Measurements from ENCODE around the gene ZNF575. TPM values are rescaled to one million over a fixed set of nuclear protein-coding genes. Genes with fewer than 3 reads are reported as not detected.

ZNF575 gene
- total RNA-seq, 1 donor from 2014 or later = 0.07 TPM

- no peak for DNase-seq (ENCODE audit: low read depth, low spot score)
Measured at GRCh38 chr19:43570174-43570791, 37.3 kb downstream of the ZNF575 start.

DNA sequence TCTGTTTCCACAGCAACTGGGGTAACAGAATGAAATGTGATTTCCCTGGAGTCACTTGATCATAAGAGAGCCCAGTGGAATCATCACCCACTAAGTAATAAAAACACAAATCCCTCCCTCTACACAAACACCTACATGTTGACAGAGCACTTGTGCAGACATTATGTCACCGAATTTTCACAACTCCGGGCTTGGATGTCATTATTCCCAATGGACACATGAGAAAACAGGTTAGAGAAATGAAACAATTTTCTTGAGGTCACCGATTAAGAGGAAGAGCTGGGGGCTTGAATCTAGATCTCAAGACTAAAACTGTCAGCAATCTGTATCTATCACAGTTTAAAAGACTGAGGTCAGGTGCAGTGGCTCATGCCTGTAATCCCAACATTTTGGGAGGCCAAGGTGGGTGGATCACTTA lies 39.2 kb downstream of the ZNF575 start:
- DNase-seq (ENCODE audit: low read depth, low spot score) = no peak

- peak; percentile 71 for DNase-seq (ENCODE audit: low read depth, low spot score)
Measured at GRCh38 chr19:43574424-43575155, 41.6 kb downstream of the ZNF575 start.

DNA sequence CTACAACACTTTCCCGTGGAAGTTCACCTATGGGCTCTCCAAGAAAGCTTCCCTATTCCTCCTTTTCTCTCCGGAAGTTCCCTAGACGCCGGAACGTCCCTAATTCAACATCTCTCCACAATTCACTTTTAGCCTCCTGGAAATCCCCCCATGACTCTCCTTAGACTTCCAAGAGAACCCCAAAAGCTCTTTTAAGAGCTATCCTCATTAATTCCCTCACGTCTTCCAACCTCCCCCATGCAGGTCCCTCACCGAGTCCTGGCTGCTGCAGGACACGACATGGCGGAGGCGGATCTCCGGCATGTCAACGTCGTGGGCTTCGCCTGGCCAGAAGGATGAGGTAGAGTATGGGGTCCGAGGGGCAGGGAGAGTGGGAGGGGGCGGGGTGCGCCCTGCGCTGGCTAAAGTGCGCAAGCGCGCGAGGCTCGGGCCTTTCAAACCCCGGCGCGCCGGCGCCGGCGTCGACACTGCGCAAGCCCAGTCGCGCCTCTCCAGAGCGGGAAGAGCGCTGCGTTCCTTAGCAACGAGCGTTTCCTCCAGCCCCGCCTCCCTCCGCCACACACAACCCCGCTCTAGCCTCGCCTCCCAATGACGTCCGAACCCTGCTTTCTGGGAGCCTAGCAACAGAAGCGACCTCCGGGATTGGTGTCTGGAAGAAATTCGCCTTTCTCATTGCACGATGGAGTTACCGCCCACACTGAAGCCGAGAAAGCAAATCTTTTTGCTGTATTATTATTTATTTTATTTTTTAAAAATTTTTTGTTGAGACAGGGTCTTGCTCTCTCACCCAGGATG lies 42.4 kb downstream of the ZNF575 start, which contains the start of the genes PINLYP and XRCC1:
PINLYP (plus strand) TSS at position 646 of the 795 bp plus-strand sequence. CDS start 1,391 bp downstream, outside the sequence.
XRCC1 (minus strand) TSS at position 372 of the 795 bp plus-strand sequence; CDS start at position 303, 69 bp downstream.
- DNase-seq (ENCODE audit: low read depth, low spot score) = peak; percentile 97

DNA sequence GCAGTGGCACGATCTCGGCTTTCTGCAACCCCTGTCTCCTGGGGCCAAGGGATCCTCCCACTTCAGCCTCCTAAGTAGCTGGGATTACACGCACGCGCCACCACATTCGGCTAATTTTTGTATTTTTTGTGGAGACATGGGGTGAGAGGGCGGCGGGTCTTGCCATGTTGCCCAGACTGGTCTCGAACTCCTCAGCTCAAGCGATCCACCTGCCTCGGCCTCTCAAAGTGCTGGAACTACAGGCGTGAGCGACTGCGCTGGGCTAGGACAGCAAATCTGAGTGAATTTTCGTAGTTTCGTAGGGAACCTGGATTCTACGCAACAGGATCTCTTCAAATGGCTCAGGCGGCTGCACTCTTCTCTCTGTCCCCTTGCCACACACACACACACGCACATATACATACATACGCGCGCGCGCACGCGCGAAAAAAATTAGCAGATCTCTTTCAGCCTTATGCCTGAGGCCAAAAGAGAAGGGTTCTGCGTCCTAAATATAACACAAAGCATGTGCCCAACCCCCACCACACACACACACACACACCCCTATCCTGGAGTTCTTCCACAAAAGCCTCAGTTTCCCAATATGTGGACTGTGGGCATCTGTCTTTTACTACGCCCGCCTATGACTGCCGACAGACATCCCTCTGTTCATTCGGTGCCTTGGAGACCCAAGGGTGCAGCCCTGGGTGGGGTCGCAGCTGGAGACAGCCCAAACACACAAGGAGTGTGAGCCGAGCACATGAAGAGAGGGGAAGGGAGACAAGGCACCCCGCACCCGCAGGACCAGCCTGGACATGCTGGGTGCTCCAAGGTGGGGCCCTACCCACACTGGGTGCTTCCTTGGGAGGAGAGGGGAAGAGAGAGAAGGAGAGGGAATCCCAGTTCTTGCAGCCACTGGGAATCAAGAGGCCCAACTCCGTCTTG lies 43.2 kb downstream of the ZNF575 start:
- DNase-seq (ENCODE audit: low read depth, low spot score) = no peak

GRCh38 chr19:43578787-43579186 lies 45.8 kb downstream of the ZNF575 start:
- DNase-seq (ENCODE audit: low read depth, low spot score) = no peak

- no peak for DNase-seq (ENCODE audit: low read depth, low spot score)
Measured at GRCh38 chr19:43581467-43581866, 48.5 kb downstream of the ZNF575 start.

- no peak for DNase-seq (ENCODE audit: low read depth, low spot score)
Measured at GRCh38 chr19:43582495-43582894, 49.5 kb downstream of the ZNF575 start.

DNA sequence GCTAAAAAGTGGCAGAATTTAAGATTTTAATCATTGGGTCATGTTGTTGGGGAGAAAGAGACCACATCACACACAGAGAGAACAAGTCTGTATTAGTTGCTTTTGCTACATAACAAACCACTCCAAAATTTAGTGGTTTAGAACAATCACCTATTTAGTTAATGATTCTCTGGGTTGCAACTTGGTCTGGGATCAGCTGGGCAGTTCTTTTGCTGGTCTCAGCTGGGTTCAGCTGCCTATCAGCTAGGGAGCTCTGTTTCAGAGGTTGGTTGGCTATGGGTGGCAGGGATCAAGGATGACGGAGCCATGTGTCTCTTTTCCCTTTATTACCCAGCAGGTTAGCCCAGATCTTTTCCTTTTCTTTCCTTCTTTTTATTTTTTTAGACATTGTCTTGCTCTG lies 51.5 kb downstream of the ZNF575 start:
- DNase-seq (ENCODE audit: low read depth, low spot score) = no peak

Other genes starting within 250 kb of the ZNF575 start
- not detected in 2 replicates for gene CD177, start 179.5 kb upstream of the ZNF575 start, total RNA-seq
- gene TEX101, start 118.3 kb upstream of the ZNF575 start, total RNA-seq = not detected in 2 replicates
- gene LYPD3, start 67.6 kb upstream of the ZNF575 start, total RNA-seq = not detected in 2 replicates
- gene PHLDB3, start 28.4 kb upstream of the ZNF575 start, total RNA-seq = 9.0 and 11.4 TPM in 2 replicates
- gene ETHE1, start 6.0 kb upstream of the ZNF575 start, total RNA-seq = 69.9 and 81.1 TPM in 2 replicates
- gene XRCC1, start 42.3 kb downstream of the ZNF575 start, total RNA-seq = 18.4 and 19.5 TPM in 2 replicates
- 0.73 and 2.3 TPM in 2 replicates for gene PINLYP, start 42.6 kb downstream of the ZNF575 start, total RNA-seq
- 26.2 and 27.0 TPM in 2 replicates for gene IRGQ, start 62.9 kb downstream of the ZNF575 start, total RNA-seq
- gene ZNF576, start 63.4 kb downstream of the ZNF575 start, total RNA-seq = 15.0 and 16.0 TPM in 2 replicates
- gene SRRM5, start 78.9 kb downstream of the ZNF575 start, total RNA-seq = 0.04 TPM in 1 of 2 replicates, not detected in the other
- 36.0 and 48.7 TPM in 2 replicates for gene ZNF428, start 86.4 kb downstream of the ZNF575 start, total RNA-seq
- 4.3 and 5.6 TPM in 2 replicates for gene CADM4, start 106.7 kb downstream of the ZNF575 start, total RNA-seq
- 55.2 and 72.8 TPM in 2 replicates for gene PLAUR, start 137.0 kb downstream of the ZNF575 start, total RNA-seq
- not detected in 2 replicates for gene IRGC, start 182.9 kb downstream of the ZNF575 start, total RNA-seq
- gene SMG9, start 221.8 kb downstream of the ZNF575 start, total RNA-seq = 5.9 and 10.4 TPM in 2 replicates
- gene KCNN4, start 247.8 kb downstream of the ZNF575 start, total RNA-seq = 0.46 and 0.49 TPM in 2 replicates